ENCODE results near the gene ZNF793.

The ZNF793 gene

GRCh38 chr19:37506387-37507166 lies at the start of gene ZNF793:
TSS of gene ZNF793 (plus strand) at chr19:37506939. CDS start at chr19:37523440, 16,501 bp downstream.
- peak; percentile 78 for DNase-seq

- DNase-seq = no peak
Observed at GRCh38 chr19:37466277-37466797, 40.4 kb upstream of the ZNF793 start.

- DNase-seq = peak; percentile 86
Observed at GRCh38 chr19:37466798-37467607, 39.7 kb upstream of the ZNF793 start, which contains the start of gene ZNF569. TSS of gene ZNF569 (minus strand) at chr19:37467444. CDS start at chr19:37444921, 22,523 bp downstream.

- DNase-seq = no peak
Observed at GRCh38 chr19:37467608-37468090, 39.1 kb upstream of the ZNF793 start.

GRCh38 chr19:37468961-37469777 lies 37.6 kb upstream of the ZNF793 start, which contains the start of gene ZNF570:
TSS of gene ZNF570 (plus strand) at chr19:37469356. CDS start at chr19:37470355, 999 bp downstream.
- peak; percentile 88 for DNase-seq

GRCh38 chr19:37470216-37470615 lies 36.5 kb upstream of the ZNF793 start:
- no peak for DNase-seq

- no peak for DNase-seq
Observed at GRCh38 chr19:37472165-37472564, 34.6 kb upstream of the ZNF793 start.

- no peak for DNase-seq
Observed at GRCh38 chr19:37484406-37485168, 22.2 kb upstream of the ZNF793 start.

GRCh38 chr19:37492213-37492612 lies 14.5 kb upstream of the ZNF793 start:
- no peak for DNase-seq

GRCh38 chr19:37505958-37506386 lies 767 bp upstream of the ZNF793 start:
- peak; percentile 2 for DNase-seq

GRCh38 chr19:37507167-37507464 lies 377 bp downstream of the ZNF793 start:
- no peak for DNase-seq

GRCh38 chr19:37511186-37511585 lies 4.4 kb downstream of the ZNF793 start:
- DNase-seq = no peak

GRCh38 chr19:37511821-37512220 lies 5.1 kb downstream of the ZNF793 start:
- no peak for DNase-seq

- no peak for DNase-seq
Observed at GRCh38 chr19:37513397-37513796, 6.7 kb downstream of the ZNF793 start.

GRCh38 chr19:37519890-37520289 lies 13.2 kb downstream of the ZNF793 start:
- DNase-seq = no peak

- no peak for DNase-seq
Observed at GRCh38 chr19:37537391-37537947, 30.7 kb downstream of the ZNF793 start.

- peak; percentile 51 for DNase-seq
Observed at GRCh38 chr19:37551129-37551993, 44.6 kb downstream of the ZNF793 start.

- no peak for DNase-seq
Observed at GRCh38 chr19:37563518-37563917, 56.8 kb downstream of the ZNF793 start.

- no peak for DNase-seq
Observed at GRCh38 chr19:37564624-37565369, 58.1 kb downstream of the ZNF793 start.

GRCh38 chr19:37565370-37565669 lies 58.6 kb downstream of the ZNF793 start:
- DNase-seq = no peak
